NT2/D1 (cell line): Measurements from ENCODE around the gene PIGU.

Experiments
- DNase-seq: peaks from one replicate; pipeline ENCODE4 v3.0.0-alpha.2; 2011; ENCODE audit warnings: low read depth, low spot score
- H3K27me3 ChIP-seq: 2 replicates; pipeline ENCODE4 v1.6.0; 2011; ENCODE audit warnings: mild to moderate bottlenecking; ENCODE audit not compliant: insufficient read length, insufficient read depth
- H3K36me3 ChIP-seq: 2 replicates; pipeline ENCODE4 v1.6.1; 2011; ENCODE audit warnings: mild to moderate bottlenecking, low read length, mixed read lengths; ENCODE audit not compliant: insufficient read depth, insufficient read length
- H3K4me1 ChIP-seq: 2 replicates; pipeline ENCODE4 v1.5.1; 2011; ENCODE audit not compliant: insufficient read depth, insufficient read length
- H3K4me3 ChIP-seq: 2 replicates; pipeline ENCODE4 v1.5.1; 2011; ENCODE audit warnings: low read depth; ENCODE audit not compliant: insufficient read length
- H3K9ac ChIP-seq: 2 replicates; pipeline ENCODE4 v1.6.0; 2011; ENCODE audit warnings: low read depth; ENCODE audit not compliant: insufficient read length
- H3K9me3 ChIP-seq: 2 replicates; pipeline ENCODE4 v1.5.1; 2011; ENCODE audit warnings: mild to moderate bottlenecking, low read length; ENCODE audit not compliant: insufficient read depth
- SUZ12 ChIP-seq: IDR thresholded peaks from 2 replicates; pipeline ENCODE4 v1.6.1; 2011; ENCODE audit not compliant: insufficient read length, insufficient read depth; ENCODE audit errors: extremely low read depth
- YY1 ChIP-seq: IDR thresholded peaks from 2 replicates; pipeline ENCODE4 v1.6.1; 2011; ENCODE audit not compliant: insufficient read length, insufficient read depth
- ZNF274 ChIP-seq: IDR thresholded peaks from 2 replicates; pipeline ENCODE4 v1.6.1; 2011; ENCODE audit warnings: mild to moderate bottlenecking, low read depth, low read length

The PIGU gene

GRCh38 chr20:34537651-34538050 is 139.2 kb downstream of the PIGU start:
- Histone ChIP-seq H3K27me3 (no peaks in the 10 kb centered on the region), H3K9me3 (no peaks in the 10 kb centered on the region), H3K36me3 (peaks cover 87% of the 10 kb centered on the region), H3K9ac (no peak overlapping the region), H3K4me3 (no peak overlapping the region), H3K4me1 (peaks cover 2% of the 10 kb centered on the region)
- TF ChIP-seq ZNF274 (no peak), YY1 (no peak), SUZ12 (no peak)
- DNase-seq: no peak

GRCh38 chr20:34536798-34537394 is 140.0 kb downstream of the PIGU start:
- Histone ChIP-seq H3K4me1 (peaks cover 2% of the 10 kb centered on the region), H3K36me3 (peaks cover 89% of the 10 kb centered on the region), H3K4me3 (no peak overlapping the region), H3K9me3 (no peaks in the 10 kb centered on the region), H3K9ac (no peak overlapping the region), H3K27me3 (no peaks in the 10 kb centered on the region)
- DNase-seq: no peak
- no peak for TF ChIP-seq SUZ12
- TF ChIP-seq ZNF274: no peak
- no peak for TF ChIP-seq YY1

GRCh38 chr20:34535857-34536256 is 141.0 kb downstream of the PIGU start:
- Histone ChIP-seq H3K36me3 (peaks cover 89% of the 10 kb centered on the region), H3K4me1 (peaks cover 2% of the 10 kb centered on the region), H3K9ac (no peak overlapping the region), H3K4me3 (no peak overlapping the region), H3K27me3 (no peaks in the 10 kb centered on the region), H3K9me3 (no peaks in the 10 kb centered on the region)
- no peak for DNase-seq
- TF ChIP-seq YY1 (no peak), ZNF274 (no peak), SUZ12 (no peak)

- Histone ChIP-seq H3K36me3 (peaks cover 89% of the 10 kb centered on the region), H3K4me3 (no peak overlapping the region), H3K27me3 (no peaks in the 10 kb centered on the region), H3K9ac (no peak overlapping the region), H3K4me1 (peaks cover 2% of the 10 kb centered on the region), H3K9me3 (no peaks in the 10 kb centered on the region)
- no peak for DNase-seq
- TF ChIP-seq SUZ12 (no peak), YY1 (no peak), ZNF274 (no peak)
These were observed 141.5 kb downstream of the PIGU start for GRCh38 chr20:34535301-34535840.

GRCh38 chr20:34534391-34535165 is 142.3 kb downstream of the PIGU start:
- TF ChIP-seq SUZ12 (no peak), YY1 (no peak), ZNF274 (no peak)
- no peak overlapping the region for H3K4me3 ChIP-seq
- H3K4me1 ChIP-seq: peaks cover 2% of the 10 kb centered on the region
- no peak overlapping the region for H3K9ac ChIP-seq
- H3K27me3 ChIP-seq: no peaks in the 10 kb centered on the region
- H3K36me3 ChIP-seq: peaks cover 89% of the 10 kb centered on the region
- no peaks in the 10 kb centered on the region for H3K9me3 ChIP-seq
- DNase-seq: no peak

- no peak for TF ChIP-seq ZNF274
- no peak for TF ChIP-seq YY1
- TF ChIP-seq SUZ12: no peak
- Histone ChIP-seq H3K36me3 (peaks cover 88% of the 10 kb centered on the region), H3K4me1 (peaks cover 2% of the 10 kb centered on the region), H3K9me3 (no peaks in the 10 kb centered on the region), H3K4me3 (no peak overlapping the region), H3K9ac (no peak overlapping the region), H3K27me3 (no peaks in the 10 kb centered on the region)
- no peak for DNase-seq
These were observed 144.1 kb downstream of the PIGU start for GRCh38 chr20:34532756-34533155.

- no peaks in the 10 kb centered on the region for H3K27me3 ChIP-seq
- no peaks in the 10 kb centered on the region for H3K9me3 ChIP-seq
- no peak for DNase-seq
- H3K4me3 ChIP-seq: no peak overlapping the region
- TF ChIP-seq ZNF274 (no peak), YY1 (no peak)
- no peak overlapping the region for H3K9ac ChIP-seq
- H3K4me1 ChIP-seq: no peaks in the 10 kb centered on the region
- peaks cover 88% of the 10 kb centered on the region for H3K36me3 ChIP-seq
These were observed 144.6 kb downstream of the PIGU start for GRCh38 chr20:34532320-34532719.
